ENCODE measurements around the gene MCM9. TPM values are rescaled to one million over a fixed set of nuclear protein-coding genes. Genes with fewer than 3 reads are reported as not detected.

MCM9 gene
- total RNA-seq, 6 experiments from 2014 or later: 4.3 to 7.6 (median 6.9) TPM

- Histone ChIP-seq H3K9me3 (no peaks in the 10 kb centered on the region), H3K27ac (no peak overlapping the region), H3K4me3 (no peak overlapping the region), H3K36me3 (no peaks in the 10 kb centered on the region), H3K4me1 (no peaks in the 10 kb centered on the region), H3K27me3 (no peaks in the 10 kb centered on the region)
- TF ChIP-seq CTCF (IDR thresholded peaks at IDR 0.05) (no peak), POLR2A (IDR thresholded peaks at IDR 0.05) (no peak)
- no peak for ATAC-seq
- 84% methylated on average over 4 of the region's 4 CpGs for WGBS (ENCODE audit: insufficient coverage, low coverage, low lambda C conversion rate, missing lambda C conversion rate)
- no peak for DNase-seq
- intact Hi-C loops (cut with DNase I): no loop called here
Measured at GRCh38 chr6:118843685-118844390, 91.1 kb downstream of the MCM9 start.

- H3K27ac ChIP-seq: no peak overlapping the region
- H3K36me3 ChIP-seq: peaks cover 0 to 30% (median 2%) of the 10 kb centered on the region in 4 donors
- WGBS (ENCODE audit: insufficient coverage, low coverage, low lambda C conversion rate, missing lambda C conversion rate): 46% methylated on average over 1 of the region's 2 CpGs
- no peaks in the 10 kb centered on the region for H3K4me1 ChIP-seq
- no peak overlapping the region for H3K4me3 ChIP-seq
- DNase-seq (no peak), ATAC-seq (no peak)
- intact Hi-C loops (cut with DNase I): no loop called here
- TF ChIP-seq POLR2A (IDR thresholded peaks at IDR 0.05) (no peak), CTCF (IDR thresholded peaks at IDR 0.05) (no peak)
- H3K27me3 ChIP-seq: no peaks in the 10 kb centered on the region
- no peaks in the 10 kb centered on the region for H3K9me3 ChIP-seq
Measured at GRCh38 chr6:118830691-118831090, 104.3 kb downstream of the MCM9 start.

GRCh38 chr6:118829817-118830478 is 105.0 kb downstream of the MCM9 start:
- DNase-seq (no peak), ATAC-seq (no peak)
- intact Hi-C loops (cut with DNase I): no loop called here
- Histone ChIP-seq H3K4me3 (no peak overlapping the region), H3K4me1 (no peaks in the 10 kb centered on the region), H3K27ac (no peak overlapping the region), H3K36me3 (peaks cover 0 to 37% (median 4%) of the 10 kb centered on the region in 4 donors), H3K27me3 (no peaks in the 10 kb centered on the region), H3K9me3 (no peaks in the 10 kb centered on the region)
- WGBS (ENCODE audit: insufficient coverage, low coverage, low lambda C conversion rate, missing lambda C conversion rate): 100% methylated on average over 1 of the region's 2 CpGs
- no peak for TF ChIP-seq POLR2A (IDR thresholded peaks at IDR 0.05)
- TF ChIP-seq CTCF (IDR thresholded peaks at IDR 0.05): no peak

GRCh38 chr6:118826096-118826495 is 108.9 kb downstream of the MCM9 start:
- 100% methylated on average over 3 of the region's 4 CpGs for WGBS (ENCODE audit: insufficient coverage, low coverage, low lambda C conversion rate, missing lambda C conversion rate)
- Histone ChIP-seq H3K4me3 (no peak overlapping the region), H3K9me3 (no peaks in the 10 kb centered on the region), H3K36me3 (peaks cover 0 to 37% (median 4%) of the 10 kb centered on the region in 4 donors), H3K4me1 (no peaks in the 10 kb centered on the region), H3K27ac (no peak overlapping the region), H3K27me3 (no peaks in the 10 kb centered on the region)
- no peak for DNase-seq
- TF ChIP-seq POLR2A (IDR thresholded peaks at IDR 0.05) (no peak), CTCF (IDR thresholded peaks at IDR 0.05) (no peak)
- intact Hi-C loops (cut with DNase I): no loop called here
- ATAC-seq: no peak

Data from right lobe of liver (tissue), 6 donors.